DND-41 (cell line): ENCODE measurements around the gene EFEMP2.
"Not testable (repeated sequence)": the region's sequence is repeated elsewhere in the genome, so short reads cannot be mapped to it uniquely, and the experiment has no call there.

Source experiments
- ATAC-seq: fragments of 200-7000 bp; cut with Tn5 transposase; 3 replicates; pipeline ENCODE4 v1.9.1; 2021; ENCODE audit warnings: low read depth; ENCODE audit not compliant: insufficient read depth
- DNase-seq: peaks from one replicate; pipeline ENCODE4 v3.0.0-alpha.2; 2020
- H2AFZ ChIP-seq: 2 replicates; pipeline ENCODE4 v1.6.0; 2012; ENCODE audit warnings: low read depth, low read length
- H3K27ac ChIP-seq: 2 replicates; pipeline ENCODE4 v1.5.1; 2012; ENCODE audit warnings: low read length, inconsistent platforms
- H3K27me3 ChIP-seq: fragments of 200-600 bp; sonication (generic); 2 replicates; pipeline ENCODE4 v1.6.0; 2012; ENCODE audit warnings: low read length, mild to moderate bottlenecking, inconsistent platforms; ENCODE audit not compliant: insufficient read depth, poor library complexity
- H3K36me3 ChIP-seq: 2 replicates; pipeline ENCODE4 v1.5.1; 2012; ENCODE audit warnings: low read length, inconsistent platforms; ENCODE audit not compliant: insufficient read depth
- H3K4me1 ChIP-seq: 2 replicates; pipeline ENCODE4 v1.5.1; 2012; ENCODE audit warnings: mild to moderate bottlenecking, low read length; ENCODE audit not compliant: insufficient read depth
- H3K4me2 ChIP-seq: 2 replicates; pipeline ENCODE4 v1.6.0; 2012; ENCODE audit warnings: mild to moderate bottlenecking, moderate library complexity, low read length, inconsistent platforms; ENCODE audit not compliant: insufficient read depth
- H3K4me3 ChIP-seq, 2 experiments: fragments of 200-600 bp in 1 of 2; shearing (Covaris generic) in 1 of 2; 2 replicates each; pipeline ENCODE4 v1.5.1; 2012 to 2016; ENCODE audit warnings: inconsistent platforms in 2 of 2, low read length in 2 of 2, mild to moderate bottlenecking in 2 of 2, low read depth in 1 of 2, moderate library complexity in 1 of 2
- H3K79me2 ChIP-seq: 2 replicates; pipeline ENCODE4 v1.6.0; 2012; ENCODE audit warnings: low read length, inconsistent platforms; ENCODE audit not compliant: insufficient read depth
- H3K9ac ChIP-seq: 2 replicates; pipeline ENCODE4 v1.6.0; 2012; ENCODE audit warnings: low read depth, mild to moderate bottlenecking, inconsistent platforms, low read length, moderate library complexity
- H3K9me3 ChIP-seq: 2 replicates; pipeline ENCODE4 v1.5.1; 2012; ENCODE audit warnings: low read length, moderate library complexity, mild to moderate bottlenecking, inconsistent platforms; ENCODE audit not compliant: insufficient read depth, severe bottlenecking
- H4K20me1 ChIP-seq: 2 replicates; pipeline ENCODE4 v1.6.0; 2012; ENCODE audit warnings: low read length; ENCODE audit not compliant: insufficient read depth
- EZH2 ChIP-seq: IDR thresholded peaks from 3 replicates; pipeline ENCODE4 v1.6.1; 2012; ENCODE audit warnings: borderline replicate concordance, low read depth, mild to moderate bottlenecking, moderate library complexity, low read length, inconsistent platforms; ENCODE audit not compliant: severe bottlenecking
- TF ChIP-seq, protein P1 (sequence below): IDR thresholded peaks from 2 replicates; pipeline ENCODE4 v1.5.1; 2012; ENCODE audit warnings: borderline replicate concordance, low read length, moderate library complexity, mild to moderate bottlenecking; ENCODE audit not compliant: poor library complexity, severe bottlenecking; ENCODE audit errors: extremely low read depth

The EFEMP2 gene

DNA sequence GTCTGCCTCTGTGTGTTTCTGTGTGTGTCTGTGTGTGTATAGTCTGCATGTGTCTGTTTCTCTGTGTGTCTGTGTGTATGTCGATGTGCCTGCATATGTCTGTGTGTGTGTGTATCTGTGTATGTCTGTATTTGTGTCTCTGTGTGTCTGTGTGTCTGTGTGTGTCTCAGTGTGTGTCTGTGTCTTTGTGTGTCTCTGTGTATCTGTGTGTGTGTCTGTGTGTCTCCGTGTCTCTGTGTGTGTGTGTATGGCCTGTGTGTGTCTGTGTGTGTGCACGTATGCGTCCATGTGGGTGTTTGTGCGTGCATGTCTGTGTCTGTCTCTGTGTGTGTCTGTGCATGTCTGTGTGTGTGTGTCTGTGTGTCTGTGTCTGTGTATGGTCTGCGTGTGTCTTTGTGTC, 38.4 kb downstream of the EFEMP2 start:
- Histone ChIP-seq H3K27me3 (no peaks in the 10 kb centered on the region), H3K4me3 (peak overlapping the region; percentile 31 to 70; a peak in 3 of 4 replicates), H3K79me2 (peaks cover 9% of the 10 kb centered on the region), H3K4me2 (peak overlapping the region; percentile 88), H3K27ac (peak overlapping the region; percentile 53), H3K4me1 (peaks cover 22% of the 10 kb centered on the region), H4K20me1 (no peaks in the 10 kb centered on the region), H2AFZ (peak overlapping the region; percentile 82), H3K9ac (peak overlapping the region; percentile 61), H3K9me3 (no peaks in the 10 kb centered on the region), H3K36me3 (no peaks in the 10 kb centered on the region)
- DNase-seq (no peak), ATAC-seq (peak; percentile 5; the same call in 1 of the 3 replicates)
- TF ChIP-seq, protein P1, sequence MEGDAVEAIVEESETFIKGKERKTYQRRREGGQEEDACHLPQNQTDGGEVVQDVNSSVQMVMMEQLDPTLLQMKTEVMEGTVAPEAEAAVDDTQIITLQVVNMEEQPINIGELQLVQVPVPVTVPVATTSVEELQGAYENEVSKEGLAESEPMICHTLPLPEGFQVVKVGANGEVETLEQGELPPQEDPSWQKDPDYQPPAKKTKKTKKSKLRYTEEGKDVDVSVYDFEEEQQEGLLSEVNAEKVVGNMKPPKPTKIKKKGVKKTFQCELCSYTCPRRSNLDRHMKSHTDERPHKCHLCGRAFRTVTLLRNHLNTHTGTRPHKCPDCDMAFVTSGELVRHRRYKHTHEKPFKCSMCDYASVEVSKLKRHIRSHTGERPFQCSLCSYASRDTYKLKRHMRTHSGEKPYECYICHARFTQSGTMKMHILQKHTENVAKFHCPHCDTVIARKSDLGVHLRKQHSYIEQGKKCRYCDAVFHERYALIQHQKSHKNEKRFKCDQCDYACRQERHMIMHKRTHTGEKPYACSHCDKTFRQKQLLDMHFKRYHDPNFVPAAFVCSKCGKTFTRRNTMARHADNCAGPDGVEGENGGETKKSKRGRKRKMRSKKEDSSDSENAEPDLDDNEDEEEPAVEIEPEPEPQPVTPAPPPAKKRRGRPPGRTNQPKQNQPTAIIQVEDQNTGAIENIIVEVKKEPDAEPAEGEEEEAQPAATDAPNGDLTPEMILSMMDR: no peak
- no peak for TF ChIP-seq EZH2

DNA sequence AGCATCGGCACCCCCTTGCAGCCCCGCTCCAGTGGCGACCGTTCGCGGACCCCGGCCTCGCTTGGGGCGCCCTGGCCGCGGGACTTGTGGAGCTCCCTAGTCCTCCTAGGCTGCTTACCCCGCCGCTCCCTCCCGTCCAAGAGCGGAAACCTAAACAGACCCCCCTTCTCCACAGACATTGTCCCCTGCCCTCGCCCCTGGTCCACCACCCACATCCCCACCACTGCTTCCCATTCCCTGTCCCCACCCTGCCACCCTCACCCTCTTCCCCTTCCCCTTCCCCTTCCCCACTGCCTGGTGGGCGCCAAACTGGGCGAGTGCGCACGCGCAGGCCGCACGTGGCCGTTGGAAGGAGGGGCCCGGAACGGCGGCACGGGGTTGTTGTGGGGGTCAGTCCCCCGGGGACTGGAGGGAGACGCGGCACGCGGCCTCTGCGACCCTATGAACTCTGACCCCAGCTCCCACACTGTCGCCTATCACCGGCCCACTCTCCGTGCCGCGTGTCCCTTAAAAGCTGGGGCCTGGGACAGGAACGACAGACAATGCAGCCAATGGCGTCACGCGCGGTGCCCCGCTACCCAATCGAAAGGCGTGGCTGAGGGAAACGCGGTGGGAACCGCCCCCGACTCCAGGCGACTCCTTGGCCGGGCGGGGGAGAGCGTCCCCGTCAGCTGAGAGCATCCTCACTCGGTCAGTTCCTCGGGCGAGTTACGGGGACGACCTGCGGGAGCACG, 39.1 kb downstream of the EFEMP2 start, which contains the start of gene SNX32:
Gene SNX32 (plus strand): TSS at position 667 of the 734 bp plus-strand sequence. CDS start 103 bp downstream, outside the sequence.
- H3K4me1 ChIP-seq: peaks cover 22% of the 10 kb centered on the region
- no peaks in the 10 kb centered on the region for H3K9me3 ChIP-seq
- peaks cover 9% of the 10 kb centered on the region for H3K79me2 ChIP-seq
- peak within 1 kb of the TSS; percentile 86 for H3K27ac ChIP-seq
- peak within 1 kb of the TSS; percentile 82 for H2AFZ ChIP-seq
- H3K27me3 ChIP-seq: no peaks in the 10 kb centered on the region
- ATAC-seq (peak; percentile 98), DNase-seq (peak; percentile 96)
- H3K4me3 ChIP-seq: peak within 1 kb of the TSS; percentile 31 to 70; a peak in 3 of 4 replicates
- peak within 1 kb of the TSS; percentile 88 for H3K4me2 ChIP-seq
- TF ChIP-seq EZH2: no peak
- TF ChIP-seq, protein P1: no peak
- no peaks in the 10 kb centered on the region for H4K20me1 ChIP-seq
- peak within 1 kb of the TSS; percentile 61 for H3K9ac ChIP-seq
- H3K36me3 ChIP-seq: no peaks in the 10 kb centered on the region

DNA sequence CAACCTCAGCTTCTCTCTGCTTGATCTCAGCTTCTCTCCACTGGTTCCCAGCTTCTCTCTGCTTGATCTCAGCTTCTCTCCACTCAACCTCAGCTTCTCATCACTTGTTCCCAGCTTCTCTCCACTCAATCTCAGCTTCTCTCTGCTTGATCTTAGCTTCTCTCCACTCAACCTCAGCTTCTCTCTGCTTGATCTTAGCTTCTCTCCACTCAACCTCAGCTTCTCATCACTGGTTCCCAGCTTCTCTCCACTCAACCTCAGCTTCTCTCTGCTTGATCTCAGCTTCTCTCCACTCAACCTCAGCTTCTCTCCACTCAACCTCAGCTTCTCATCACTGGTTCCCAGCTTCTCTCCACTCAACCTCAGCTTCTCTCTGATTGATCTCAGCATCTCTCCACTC, 40.4 kb downstream of the EFEMP2 start:
- H3K4me1 ChIP-seq: peaks cover 22% of the 10 kb centered on the region
- not testable (repeated sequence) for ATAC-seq

DNA sequence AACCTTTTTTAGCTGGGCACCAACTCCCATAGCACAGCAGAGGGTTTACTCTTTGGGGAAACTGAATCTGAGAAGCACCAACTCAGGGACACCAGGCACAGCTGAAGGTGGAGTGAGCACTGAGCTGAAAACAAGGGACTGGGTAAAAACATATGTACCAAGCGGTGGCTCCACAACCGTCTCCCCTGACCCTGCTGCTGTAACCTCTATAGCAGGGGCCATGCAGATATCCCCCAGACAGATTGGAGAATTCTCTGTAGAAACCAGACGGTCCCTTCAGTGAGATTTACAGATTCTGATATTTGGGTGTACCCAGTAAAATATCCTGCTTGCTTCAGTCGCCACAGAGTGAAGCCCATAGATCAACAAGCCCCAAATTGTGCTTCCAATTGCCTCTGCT, 43.1 kb downstream of the EFEMP2 start:
- DNase-seq (no peak), ATAC-seq (no peak)
- Histone ChIP-seq H3K27ac (no peak overlapping the region), H3K79me2 (peaks cover 5% of the 10 kb centered on the region), H3K27me3 (no peaks in the 10 kb centered on the region), H3K9me3 (no peaks in the 10 kb centered on the region), H4K20me1 (no peaks in the 10 kb centered on the region), H3K4me2 (no peak overlapping the region), H3K9ac (no peak overlapping the region), H3K4me3 (no peak overlapping the region), H2AFZ (no peak overlapping the region), H3K36me3 (no peaks in the 10 kb centered on the region), H3K4me1 (peaks cover 16% of the 10 kb centered on the region)
- TF ChIP-seq EZH2: no peak
- TF ChIP-seq, protein P1: no peak

More for the DNA sequence above, 40.4 kb downstream of the EFEMP2 start:
- not testable (repeated sequence) for DNase-seq, H3K9ac ChIP-seq, H3K79me2 ChIP-seq, H3K27ac ChIP-seq, H3K4me2 ChIP-seq, H3K9me3 ChIP-seq, H4K20me1 ChIP-seq, H3K36me3 ChIP-seq, H3K27me3 ChIP-seq, H2AFZ ChIP-seq, H3K4me3 ChIP-seq
